ENCODE results near the gene LRRC4B.

Gene LRRC4B

GRCh38 chr19:50551034-50551714, 17.1 kb downstream of the LRRC4B start:
- no peaks in the 10 kb centered on the region for H3K27me3 ChIP-seq (ENCODE audit: control insufficient read depth, insufficient read depth, low read length)
- no peak overlapping the region for H3K27ac ChIP-seq
- H3K79me2 ChIP-seq, result no peaks in the 10 kb centered on the region

DNA sequence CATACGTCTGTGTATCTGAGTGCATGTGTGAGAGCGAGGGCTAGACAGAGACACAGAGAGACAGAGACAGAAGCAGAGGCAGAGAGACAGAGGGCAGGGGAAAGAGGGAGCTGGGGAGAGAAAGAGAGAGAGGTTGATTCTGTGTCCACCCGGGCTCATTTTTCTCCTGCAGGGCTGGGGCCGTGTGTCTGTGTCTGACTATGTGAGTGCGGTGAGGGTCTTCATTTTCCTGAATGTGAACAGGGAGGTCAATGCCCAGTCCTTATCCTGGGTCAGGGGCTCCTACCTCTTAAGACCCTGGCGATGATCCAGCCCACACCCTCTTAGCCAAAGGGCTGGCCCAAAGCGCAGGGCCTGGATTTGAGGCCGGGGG, 17.7 kb downstream of the LRRC4B start:
- Histone ChIP-seq H3K9me3 (ENCODE audit: control insufficient read depth, low read length) (no peaks in the 10 kb centered on the region), H2AFZ (no peak overlapping the region), H3K9ac (no peak overlapping the region), H3K27ac (no peak overlapping the region), H3K4me2 (ENCODE audit: low read length) (no peak overlapping the region), H3K4me1 (no peaks in the 10 kb centered on the region), H3K27me3 (ENCODE audit: control insufficient read depth, insufficient read depth, low read length) (no peaks in the 10 kb centered on the region), H3K36me3 (ENCODE audit: control insufficient read depth, insufficient read depth, low read length) (no peaks in the 10 kb centered on the region), H3K79me2 (no peaks in the 10 kb centered on the region), H3K4me3 (ENCODE audit: low read depth, low read length) (no peak overlapping the region)
- TF ChIP-seq, protein P1, sequence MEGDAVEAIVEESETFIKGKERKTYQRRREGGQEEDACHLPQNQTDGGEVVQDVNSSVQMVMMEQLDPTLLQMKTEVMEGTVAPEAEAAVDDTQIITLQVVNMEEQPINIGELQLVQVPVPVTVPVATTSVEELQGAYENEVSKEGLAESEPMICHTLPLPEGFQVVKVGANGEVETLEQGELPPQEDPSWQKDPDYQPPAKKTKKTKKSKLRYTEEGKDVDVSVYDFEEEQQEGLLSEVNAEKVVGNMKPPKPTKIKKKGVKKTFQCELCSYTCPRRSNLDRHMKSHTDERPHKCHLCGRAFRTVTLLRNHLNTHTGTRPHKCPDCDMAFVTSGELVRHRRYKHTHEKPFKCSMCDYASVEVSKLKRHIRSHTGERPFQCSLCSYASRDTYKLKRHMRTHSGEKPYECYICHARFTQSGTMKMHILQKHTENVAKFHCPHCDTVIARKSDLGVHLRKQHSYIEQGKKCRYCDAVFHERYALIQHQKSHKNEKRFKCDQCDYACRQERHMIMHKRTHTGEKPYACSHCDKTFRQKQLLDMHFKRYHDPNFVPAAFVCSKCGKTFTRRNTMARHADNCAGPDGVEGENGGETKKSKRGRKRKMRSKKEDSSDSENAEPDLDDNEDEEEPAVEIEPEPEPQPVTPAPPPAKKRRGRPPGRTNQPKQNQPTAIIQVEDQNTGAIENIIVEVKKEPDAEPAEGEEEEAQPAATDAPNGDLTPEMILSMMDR (IDR thresholded peaks at IDR 0.05), result no peak

More at GRCh38 chr19:50551034-50551714, 17.1 kb downstream of the LRRC4B start:
- TF ChIP-seq, protein P1 (IDR thresholded peaks at IDR 0.05), result no peak
- H3K4me1 ChIP-seq, result peaks cover under 1% of the 10 kb centered on the region
- H3K36me3 ChIP-seq (ENCODE audit: control insufficient read depth, insufficient read depth, low read length), result no peaks in the 10 kb centered on the region
- H3K9me3 ChIP-seq (ENCODE audit: control insufficient read depth, low read length), result no peaks in the 10 kb centered on the region
- H2AFZ ChIP-seq, result no peak overlapping the region
- H3K4me2 ChIP-seq (ENCODE audit: low read length), result no peak overlapping the region
- H3K4me3 ChIP-seq (ENCODE audit: low read depth, low read length), result no peak overlapping the region
- no peak overlapping the region for H3K9ac ChIP-seq

DNA sequence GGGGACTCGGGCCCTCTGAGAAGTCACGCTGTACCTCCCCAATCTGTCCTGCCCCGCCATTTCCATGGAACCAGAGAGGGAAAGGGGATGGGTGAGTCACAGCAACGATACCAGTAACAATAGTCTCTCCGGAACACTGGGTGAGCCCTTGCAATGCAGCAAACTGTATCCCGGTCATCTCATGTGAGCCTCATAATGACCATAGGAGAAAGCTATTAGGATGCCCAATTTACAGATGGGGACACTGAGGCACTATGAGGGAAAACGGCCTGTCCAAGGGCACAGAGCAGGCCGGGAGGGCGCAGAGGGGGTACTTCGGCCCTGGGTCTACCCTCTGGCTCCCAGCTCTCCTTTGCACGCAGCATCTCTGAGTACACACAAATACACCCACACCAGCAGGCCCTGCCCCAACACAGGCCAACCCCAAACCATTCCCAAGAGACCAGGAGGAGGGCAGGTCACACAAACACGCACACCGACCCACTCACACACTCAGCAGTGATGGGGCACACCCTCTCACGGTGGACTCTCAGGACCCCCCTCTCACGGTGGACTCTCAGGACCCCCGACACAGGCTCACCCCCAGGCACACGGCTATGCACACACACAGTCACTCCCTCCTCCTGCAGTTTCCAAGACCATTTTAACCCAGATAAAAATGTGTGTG, 18.2 kb downstream of the LRRC4B start:
- Histone ChIP-seq H3K27ac (no peak overlapping the region), H3K9me3 (ENCODE audit: control insufficient read depth, low read length) (no peaks in the 10 kb centered on the region), H3K4me1 (no peaks in the 10 kb centered on the region), H3K4me2 (ENCODE audit: low read length) (no peak overlapping the region), H3K9ac (no peak overlapping the region), H3K79me2 (no peaks in the 10 kb centered on the region), H3K36me3 (ENCODE audit: control insufficient read depth, insufficient read depth, low read length) (no peaks in the 10 kb centered on the region), H2AFZ (no peak overlapping the region), H3K4me3 (ENCODE audit: low read depth, low read length) (no peak overlapping the region), H3K27me3 (ENCODE audit: control insufficient read depth, insufficient read depth, low read length) (no peaks in the 10 kb centered on the region)
- TF ChIP-seq, protein P1 (IDR thresholded peaks at IDR 0.05), result no peak

GRCh38 chr19:50549059-50549926, 18.9 kb downstream of the LRRC4B start:
- Histone ChIP-seq H2AFZ (no peak overlapping the region), H3K9me3 (ENCODE audit: control insufficient read depth, low read length) (no peaks in the 10 kb centered on the region), H3K4me2 (ENCODE audit: low read length) (no peak overlapping the region), H3K27ac (no peak overlapping the region), H3K36me3 (ENCODE audit: control insufficient read depth, insufficient read depth, low read length) (no peaks in the 10 kb centered on the region), H3K27me3 (ENCODE audit: control insufficient read depth, insufficient read depth, low read length) (no peaks in the 10 kb centered on the region), H3K79me2 (no peaks in the 10 kb centered on the region), H3K9ac (no peak overlapping the region), H3K4me1 (no peaks in the 10 kb centered on the region), H3K4me3 (ENCODE audit: low read depth, low read length) (no peak overlapping the region)
- TF ChIP-seq, protein P1 (IDR thresholded peaks at IDR 0.05), result no peak
